HepG2 (cell line): ENCODE results near the gene SMYD1. TPM values are rescaled to one million over a fixed set of nuclear protein-coding genes. Genes with fewer than 3 reads are reported as not detected.

Experiments
- FIP1L1 ChIP-seq: fragments of 200-400 bp; formaldehyde crosslinking; IDR thresholded peaks from 2 replicates; pipeline ENCODE4 v1.6.1; 2018; ENCODE audit warnings: low read depth, mild to moderate bottlenecking, low read length, moderate library complexity, borderline replicate concordance; ENCODE audit not compliant: insufficient read depth
- FOXC1 ChIP-seq: sonication (generic); formaldehyde crosslinking; IDR thresholded peaks from 2 replicates; pipeline ENCODE4 v1.8.0; 2022; ENCODE audit warnings: mild to moderate bottlenecking, missing genetic modification reagents, borderline replicate concordance
- GATAD1 ChIP-seq: IDR thresholded peaks from 2 replicates; pipeline ENCODE4 v1.6.1; 2016; ENCODE audit warnings: missing genetic modification reagents, missing compliant biosample characterization
- HCFC1 ChIP-seq: fragments of 150-350 bp; IDR thresholded peaks from 2 replicates; pipeline ENCODE4 v1.6.1; 2014; ENCODE audit warnings: low read depth, low read length
- HIVEP1 ChIP-seq: sonication (generic); formaldehyde crosslinking; IDR thresholded peaks from 2 replicates; pipeline ENCODE4 v1.4.0; 2020; ENCODE audit warnings: mild to moderate bottlenecking, missing genetic modification reagents
- HNF4A ChIP-seq: sonication (generic); formaldehyde crosslinking; IDR thresholded peaks from 2 replicates; pipeline ENCODE4 v1.4.0; 2020; ENCODE audit warnings: missing genetic modification reagents
- MED13 ChIP-seq: sonication (generic); formaldehyde crosslinking; IDR thresholded peaks from 2 replicates; pipeline ENCODE4 v1.5.0; 2020; ENCODE audit warnings: missing genetic modification reagents
- MYC ChIP-seq: sonication (generic); formaldehyde crosslinking; IDR thresholded peaks from 2 replicates; pipeline ENCODE4 v1.9.0; 2021; ENCODE audit warnings: missing genetic modification reagents, borderline replicate concordance
- NCOA1 ChIP-seq: sonication (generic); formaldehyde crosslinking; IDR thresholded peaks from 2 replicates; pipeline ENCODE4 v1.9.0; 2021; ENCODE audit warnings: missing genetic modification reagents
- POLR2AphosphoS2 ChIP-seq: IDR thresholded peaks from 2 replicates; pipeline ENCODE4 v1.6.1; 2011; ENCODE audit warnings: low read depth, low read length, improper control_type of control experiment
- TBX3 ChIP-seq: fragments of 450-650 bp; IDR thresholded peaks from 2 replicates; pipeline ENCODE4 v1.6.1; 2017; ENCODE audit warnings: antibody characterized with exemption, mild to moderate bottlenecking, inconsistent platforms, borderline replicate concordance
- ZNF180 ChIP-seq: sonication (generic); formaldehyde crosslinking; IDR thresholded peaks from 2 replicates; pipeline ENCODE4 v1.4.0; 2020; ENCODE audit warnings: low read depth, missing genetic modification reagents, borderline replicate concordance
- ZNF34 ChIP-seq: sonication (generic); formaldehyde crosslinking; IDR thresholded peaks from 2 replicates; pipeline ENCODE4 v1.4.0; 2020; ENCODE audit warnings: mild to moderate bottlenecking, missing genetic modification reagents, borderline replicate concordance
- ZNF432 ChIP-seq: sonication (generic); formaldehyde crosslinking; IDR thresholded peaks from 2 replicates; pipeline ENCODE4 v1.5.0; 2020; ENCODE audit warnings: missing genetic modification reagents, mild to moderate bottlenecking, borderline replicate concordance
- ZNF761 ChIP-seq: sonication (generic); formaldehyde crosslinking; conservative IDR thresholded peaks from 2 replicates; pipeline ENCODE4 v1.4.0; 2020; ENCODE audit warnings: mild to moderate bottlenecking, missing genetic modification reagents
- ZNF772 ChIP-seq: sonication (generic); formaldehyde crosslinking; IDR thresholded peaks from 2 replicates; pipeline ENCODE4 v1.5.0; 2020; ENCODE audit warnings: mild to moderate bottlenecking, missing genetic modification reagents
- ZSCAN5A ChIP-seq: sonication (generic); formaldehyde crosslinking; IDR thresholded peaks from 2 replicates; pipeline ENCODE4 v1.8.0; 2022; ENCODE audit warnings: mild to moderate bottlenecking, missing genetic modification reagents, borderline replicate concordance
- ZSCAN9 ChIP-seq: IDR thresholded peaks from 2 replicates; pipeline ENCODE4 v1.6.1; 2016; ENCODE audit warnings: borderline replicate concordance
- polyA plus RNA-seq, 8 experiments: library from polyadenylated mRNA; depleted of rRNA in 3 of 8; stranded (reverse) in 7 of 8; unstranded in 1 of 8; fragments of >200 nt; fragmentation: Illumina TruSeq in 4 of 8; extraction: Trizol in 4 of 8; gene quantifications; 2 replicates each; pipeline versions ENCODE4 v1.2.1 to v1.2.3, GENCODE V29; 2011 to 2016; ENCODE audit warnings: low read depth in 4 of 8, missing spikeins in 1 of 8, mixed read lengths in 1 of 8; ENCODE audit not compliant: insufficient read depth in 1 of 8
- total RNA-seq, 5 experiments: library from RNA; depleted of rRNA; stranded (reverse); fragments of >200 nt; fragmentation: Illumina TruSeq; extraction: Trizol; gene quantifications; 2 replicates each; pipeline ENCODE4 v1.2.3, GENCODE V29; 2016; ENCODE audit warnings: low read depth in 1 of 5
- TF ChIP-seq, protein P1 (sequence below): IDR thresholded peaks from 2 replicates; pipeline ENCODE4 v1.6.1; 2012; ENCODE audit warnings: low read length, improper control_type of control experiment
- TF ChIP-seq, protein P2 (sequence below): sonication (generic); formaldehyde crosslinking; IDR thresholded peaks from 2 replicates; pipeline ENCODE4 v1.4.0; 2020; ENCODE audit warnings: missing genetic modification reagents
- TF ChIP-seq, protein P3 (sequence below): sonication (generic); formaldehyde crosslinking; IDR thresholded peaks from 2 replicates; pipeline ENCODE4 v1.8.1; 2022; ENCODE audit warnings: low read depth, mild to moderate bottlenecking, missing genetic modification reagents

Gene SMYD1
- total and polyA plus RNA-seq, 2 of the 13 experiments (the other 11 are each of a cell fraction or from before 2014, with no cell fraction given), result not detected

DNA sequence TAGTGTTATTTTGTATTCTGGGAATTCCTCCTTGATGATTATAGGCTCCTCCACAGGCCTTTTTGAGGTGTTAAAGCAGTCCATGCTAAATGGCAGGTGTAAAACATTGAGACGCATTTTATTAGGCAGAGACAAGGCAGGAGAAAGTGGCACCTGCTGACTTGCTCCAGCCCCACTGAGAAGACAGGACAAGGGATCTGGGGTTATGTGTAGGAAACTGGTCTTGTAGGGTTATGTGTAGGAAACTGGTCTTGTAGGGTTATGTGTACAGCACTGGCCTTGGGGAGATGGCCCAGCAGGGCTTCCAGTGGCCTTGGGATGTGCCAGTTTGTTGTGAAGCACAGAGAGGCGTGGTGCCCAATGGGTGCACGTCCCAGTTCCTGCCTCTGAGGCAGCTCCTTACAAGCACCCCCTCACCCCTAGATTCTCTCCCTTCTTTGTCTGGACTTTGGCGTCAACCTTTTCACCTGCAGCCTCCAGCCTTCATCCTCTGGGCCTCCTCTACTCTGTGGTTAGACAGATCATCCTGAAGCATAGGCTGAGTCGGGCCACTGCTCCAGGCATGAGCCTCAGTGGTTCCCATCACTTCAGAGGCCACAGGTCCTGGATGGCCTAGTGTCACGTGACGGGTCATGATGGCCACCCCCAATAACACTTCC is 61.2 kb downstream of the SMYD1 start (continued):
- TF ChIP-seq ZNF34 (CRISPR knock-in tag) (no peak), FIP1L1 (no peak), ZNF761 (CRISPR knock-in tag) (no peak), ZSCAN5A (CRISPR knock-in tag) (no peak), MYC (CRISPR knock-in tag) (no peak), ZNF772 (CRISPR knock-in tag) (peak; percentile 50; the same call in 1 of the 2 replicates), FOXC1 (CRISPR knock-in tag) (no peak), ZSCAN9 (CRISPR knock-in tag) (no peak), GATAD1 (CRISPR knock-in tag) (no peak), POLR2AphosphoS2 (no peak), HIVEP1 (CRISPR knock-in tag) (no peak), ZNF180 (CRISPR knock-in tag) (no peak), HCFC1 (no peak), TBX3 (peak; percentile 5; the same call in 1 of the 2 replicates), MED13 (CRISPR knock-in tag) (no peak), HNF4A (CRISPR knock-in tag) (no peak), ZNF432 (CRISPR knock-in tag) (no peak), NCOA1 (CRISPR knock-in tag) (no peak; the same call in 1 of the 2 replicates)
- TF ChIP-seq, protein P1, sequence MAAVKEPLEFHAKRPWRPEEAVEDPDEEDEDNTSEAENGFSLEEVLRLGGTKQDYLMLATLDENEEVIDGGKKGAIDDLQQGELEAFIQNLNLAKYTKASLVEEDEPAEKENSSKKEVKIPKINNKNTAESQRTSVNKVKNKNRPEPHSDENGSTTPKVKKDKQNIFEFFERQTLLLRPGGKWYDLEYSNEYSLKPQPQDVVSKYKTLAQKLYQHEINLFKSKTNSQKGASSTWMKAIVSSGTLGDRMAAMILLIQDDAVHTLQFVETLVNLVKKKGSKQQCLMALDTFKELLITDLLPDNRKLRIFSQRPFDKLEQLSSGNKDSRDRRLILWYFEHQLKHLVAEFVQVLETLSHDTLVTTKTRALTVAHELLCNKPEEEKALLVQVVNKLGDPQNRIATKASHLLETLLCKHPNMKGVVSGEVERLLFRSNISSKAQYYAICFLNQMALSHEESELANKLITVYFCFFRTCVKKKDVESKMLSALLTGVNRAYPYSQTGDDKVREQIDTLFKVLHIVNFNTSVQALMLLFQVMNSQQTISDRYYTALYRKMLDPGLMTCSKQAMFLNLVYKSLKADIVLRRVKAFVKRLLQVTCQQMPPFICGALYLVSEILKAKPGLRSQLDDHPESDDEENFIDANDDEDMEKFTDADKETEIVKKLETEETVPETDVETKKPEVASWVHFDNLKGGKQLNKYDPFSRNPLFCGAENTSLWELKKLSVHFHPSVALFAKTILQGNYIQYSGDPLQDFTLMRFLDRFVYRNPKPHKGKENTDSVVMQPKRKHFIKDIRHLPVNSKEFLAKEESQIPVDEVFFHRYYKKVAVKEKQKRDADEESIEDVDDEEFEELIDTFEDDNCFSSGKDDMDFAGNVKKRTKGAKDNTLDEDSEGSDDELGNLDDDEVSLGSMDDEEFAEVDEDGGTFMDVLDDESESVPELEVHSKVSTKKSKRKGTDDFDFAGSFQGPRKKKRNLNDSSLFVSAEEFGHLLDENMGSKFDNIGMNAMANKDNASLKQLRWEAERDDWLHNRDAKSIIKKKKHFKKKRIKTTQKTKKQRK, result no peak
- TF ChIP-seq, protein P2, sequence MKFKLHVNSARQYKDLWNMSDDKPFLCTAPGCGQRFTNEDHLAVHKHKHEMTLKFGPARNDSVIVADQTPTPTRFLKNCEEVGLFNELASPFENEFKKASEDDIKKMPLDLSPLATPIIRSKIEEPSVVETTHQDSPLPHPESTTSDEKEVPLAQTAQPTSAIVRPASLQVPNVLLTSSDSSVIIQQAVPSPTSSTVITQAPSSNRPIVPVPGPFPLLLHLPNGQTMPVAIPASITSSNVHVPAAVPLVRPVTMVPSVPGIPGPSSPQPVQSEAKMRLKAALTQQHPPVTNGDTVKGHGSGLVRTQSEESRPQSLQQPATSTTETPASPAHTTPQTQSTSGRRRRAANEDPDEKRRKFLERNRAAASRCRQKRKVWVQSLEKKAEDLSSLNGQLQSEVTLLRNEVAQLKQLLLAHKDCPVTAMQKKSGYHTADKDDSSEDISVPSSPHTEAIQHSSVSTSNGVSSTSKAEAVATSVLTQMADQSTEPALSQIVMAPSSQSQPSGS (CRISPR knock-in tag), result no peak
- TF ChIP-seq, protein P3, sequence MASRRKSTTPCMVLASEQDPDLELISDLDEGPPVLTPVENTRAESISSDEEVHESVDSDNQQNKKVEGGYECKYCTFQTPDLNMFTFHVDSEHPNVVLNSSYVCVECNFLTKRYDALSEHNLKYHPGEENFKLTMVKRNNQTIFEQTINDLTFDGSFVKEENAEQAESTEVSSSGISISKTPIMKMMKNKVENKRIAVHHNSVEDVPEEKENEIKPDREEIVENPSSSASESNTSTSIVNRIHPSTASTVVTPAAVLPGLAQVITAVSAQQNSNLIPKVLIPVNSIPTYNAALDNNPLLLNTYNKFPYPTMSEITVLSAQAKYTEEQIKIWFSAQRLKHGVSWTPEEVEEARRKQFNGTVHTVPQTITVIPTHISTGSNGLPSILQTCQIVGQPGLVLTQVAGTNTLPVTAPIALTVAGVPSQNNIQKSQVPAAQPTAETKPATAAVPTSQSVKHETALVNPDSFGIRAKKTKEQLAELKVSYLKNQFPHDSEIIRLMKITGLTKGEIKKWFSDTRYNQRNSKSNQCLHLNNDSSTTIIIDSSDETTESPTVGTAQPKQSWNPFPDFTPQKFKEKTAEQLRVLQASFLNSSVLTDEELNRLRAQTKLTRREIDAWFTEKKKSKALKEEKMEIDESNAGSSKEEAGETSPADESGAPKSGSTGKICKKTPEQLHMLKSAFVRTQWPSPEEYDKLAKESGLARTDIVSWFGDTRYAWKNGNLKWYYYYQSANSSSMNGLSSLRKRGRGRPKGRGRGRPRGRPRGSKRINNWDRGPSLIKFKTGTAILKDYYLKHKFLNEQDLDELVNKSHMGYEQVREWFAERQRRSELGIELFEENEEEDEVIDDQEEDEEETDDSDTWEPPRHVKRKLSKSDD (CRISPR knock-in tag), result 0 out of 2 replicates have a peak, but pooled peaks have one; percentile 28
